HG02981 (cell line): Measurements from ENCODE around the gene ASB1.

ENCODE experiments used
- ATAC-seq: cut with Tn5 transposase; IDR thresholded peaks from one replicate; pipeline ENCODE4 v1.9.1; 2021; ENCODE audit warnings: mild to moderate bottlenecking, moderate library complexity; ENCODE audit not compliant: unreplicated experiment

ASB1 gene

DNA sequence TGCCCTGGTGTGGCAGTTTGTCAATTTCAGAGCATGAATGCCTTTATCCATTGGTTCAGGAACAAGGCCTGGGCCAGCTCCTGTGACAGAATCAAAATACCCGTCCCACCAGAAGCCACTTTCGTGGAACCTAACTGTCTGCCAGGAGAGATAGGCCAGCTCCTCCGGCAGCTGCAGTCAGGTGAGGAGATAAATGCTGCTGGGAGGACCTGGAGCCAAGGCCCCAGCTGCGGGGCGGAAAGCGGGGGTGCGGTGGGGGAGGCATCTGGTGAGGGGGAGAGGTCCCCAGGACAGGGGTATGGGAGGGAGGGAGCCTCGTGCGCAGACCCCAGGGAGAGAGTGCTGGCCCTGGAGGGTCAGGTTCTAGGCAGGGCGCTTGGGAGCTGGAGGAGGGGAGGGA lies 4.4 kb upstream of the ASB1 start:
- no peak for ATAC-seq

GRCh38 chr2:238422940-238423339 lies 3.8 kb upstream of the ASB1 start:
- no peak for ATAC-seq

- ATAC-seq = no peak
Observed at GRCh38 chr2:238423561-238424312, 3.0 kb upstream of the ASB1 start.

DNA sequence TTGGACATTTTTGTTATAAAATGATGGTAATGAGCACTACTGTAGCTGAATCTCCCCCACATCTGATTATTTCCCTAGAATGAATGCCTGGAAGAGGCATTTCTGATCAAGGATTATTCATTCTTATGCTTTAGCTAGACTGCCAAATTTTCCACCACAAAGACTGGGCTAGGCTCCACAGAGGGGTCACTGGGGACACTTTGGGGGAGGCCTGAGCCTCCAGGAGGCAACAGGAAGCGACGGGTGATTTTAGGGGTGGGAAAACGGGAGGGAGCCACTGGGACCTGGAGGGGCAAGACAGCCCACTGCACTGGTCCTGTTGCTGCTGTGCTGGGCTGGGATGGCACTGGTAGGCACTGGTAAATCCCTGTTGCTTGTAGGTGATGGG lies 2.4 kb upstream of the ASB1 start:
- no peak for ATAC-seq

GRCh38 chr2:238425505-238425978 lies 1.2 kb upstream of the ASB1 start:
- no peak for ATAC-seq

- peak; percentile 5 for ATAC-seq
Observed at GRCh38 chr2:238425979-238426567, 654 bp upstream of the ASB1 start.

DNA sequence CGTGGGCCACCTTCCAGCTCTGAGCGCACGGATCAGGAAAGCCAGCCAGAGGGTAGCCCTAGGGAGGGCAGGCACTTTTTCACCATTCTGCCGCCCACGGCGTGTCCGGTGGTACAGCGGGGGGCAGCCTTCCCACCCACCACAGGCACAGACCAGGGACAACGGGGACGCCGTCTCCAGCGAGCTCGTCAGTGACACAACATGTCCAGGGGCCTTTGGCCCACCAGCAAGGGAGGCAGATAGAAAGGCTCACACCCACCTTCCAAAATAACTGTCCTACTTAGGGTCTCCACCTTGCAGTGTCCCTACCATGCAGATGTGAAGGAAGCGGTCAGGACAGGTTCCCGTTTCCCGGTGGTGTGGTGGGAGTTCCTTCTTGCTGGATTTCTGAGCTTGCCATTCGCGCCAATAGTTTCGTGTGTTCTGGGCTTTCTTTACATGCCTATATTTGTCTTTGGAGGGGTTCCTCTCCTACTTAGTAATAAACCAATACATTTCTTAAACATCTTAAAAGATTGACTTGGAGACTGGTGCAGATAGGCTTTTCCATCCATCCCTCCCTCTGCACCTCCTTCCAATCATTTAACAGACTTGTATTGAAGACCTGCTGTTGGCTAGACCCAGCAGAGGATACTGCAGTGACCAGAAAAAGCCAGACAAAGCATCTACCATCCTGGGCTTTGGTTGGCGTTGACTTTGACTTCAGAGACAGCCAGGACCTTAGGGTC lies 872 bp downstream of the ASB1 start:
- ATAC-seq = peak; percentile 1

- no peak for ATAC-seq
Observed at GRCh38 chr2:238428866-238429265, 2.1 kb downstream of the ASB1 start.

GRCh38 chr2:238430781-238431180 lies 4.1 kb downstream of the ASB1 start:
- no peak for ATAC-seq

- no peak for ATAC-seq
Observed at GRCh38 chr2:238431456-238431855, 4.7 kb downstream of the ASB1 start.

DNA sequence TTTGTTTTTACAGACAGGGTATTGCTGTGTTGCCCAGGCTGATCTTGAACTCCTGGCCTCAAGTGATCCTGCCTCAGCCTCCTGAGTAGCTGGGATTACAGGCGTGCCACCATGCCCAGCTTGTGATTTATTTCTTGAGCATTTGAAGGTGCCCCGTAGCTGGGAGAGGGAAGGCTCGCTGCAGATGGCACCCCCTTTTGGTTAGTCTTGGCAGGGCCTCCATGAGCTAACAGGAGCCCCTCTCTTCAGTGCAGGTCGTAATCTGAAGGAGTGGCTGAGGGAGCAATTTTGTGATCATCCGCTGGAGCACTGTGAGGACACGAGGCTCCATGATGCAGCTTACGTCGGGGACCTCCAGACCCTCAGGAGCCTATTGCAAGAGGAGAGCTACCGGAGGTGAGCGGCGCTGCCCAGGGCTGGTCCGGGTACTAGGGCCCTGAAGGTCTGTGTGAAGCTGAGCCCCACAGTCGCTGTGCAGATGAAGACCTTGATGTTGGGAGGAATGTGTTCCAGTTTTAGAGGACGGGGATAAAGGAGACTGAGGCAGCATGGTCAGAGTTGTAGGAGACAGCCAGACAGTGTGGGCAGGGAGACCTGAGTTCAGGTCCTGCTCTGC lies 6.7 kb downstream of the ASB1 start:
- ATAC-seq = no peak

GRCh38 chr2:238433941-238434845 lies 7.5 kb downstream of the ASB1 start:
- ATAC-seq = no peak

DNA sequence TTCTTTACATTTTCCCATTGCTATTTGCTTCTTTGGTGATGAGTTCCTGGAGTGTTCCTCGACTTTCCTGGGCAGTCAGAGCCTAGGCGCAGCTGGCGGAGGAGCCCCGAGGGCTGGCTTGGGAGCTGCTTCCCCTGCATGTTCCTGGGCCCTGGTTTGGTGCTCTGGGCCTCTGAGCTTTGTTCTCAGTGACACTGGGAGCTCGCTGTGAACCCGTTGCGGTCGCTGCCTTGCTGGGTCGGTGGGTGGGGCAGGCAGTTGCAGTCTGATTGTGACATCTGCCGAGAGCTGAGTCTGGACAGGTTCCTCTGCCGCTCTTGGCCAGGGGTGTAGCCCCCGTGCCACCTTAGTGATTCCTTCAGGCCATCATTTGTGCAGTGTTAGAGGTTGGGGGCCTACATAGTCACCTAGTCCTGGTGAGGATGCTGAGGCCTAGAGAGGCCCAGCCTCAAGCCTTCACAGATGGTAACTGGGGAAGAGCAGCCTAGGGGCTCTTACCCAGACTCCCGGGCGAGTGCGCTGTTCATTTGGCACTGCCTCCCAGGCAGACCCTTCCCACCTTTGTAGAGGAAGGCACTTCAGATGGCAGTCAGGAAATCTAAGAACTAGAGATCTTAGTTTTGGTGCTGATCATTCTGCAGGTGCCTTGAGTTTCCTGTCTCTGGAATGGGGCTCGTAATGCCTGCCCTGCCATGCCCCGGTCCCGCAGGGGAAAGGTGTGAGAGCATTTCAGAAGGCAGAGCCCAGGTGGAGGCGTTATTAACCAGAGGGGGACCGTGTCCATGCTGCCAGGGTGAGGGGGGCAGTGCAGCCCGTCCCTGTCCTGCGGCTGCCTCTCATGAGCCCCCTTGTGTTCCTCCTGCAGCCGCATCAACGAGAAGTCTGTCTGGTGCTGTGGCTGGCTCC lies 8.4 kb downstream of the ASB1 start:
- no peak for ATAC-seq

GRCh38 chr2:238435752-238436096 lies 9.0 kb downstream of the ASB1 start:
- no peak for ATAC-seq

- ATAC-seq = no peak
Observed at GRCh38 chr2:238438856-238439849, 12.4 kb downstream of the ASB1 start.

GRCh38 chr2:238439917-238440316 lies 13.2 kb downstream of the ASB1 start:
- ATAC-seq = no peak

GRCh38 chr2:238440331-238440730 lies 13.6 kb downstream of the ASB1 start:
- no peak for ATAC-seq

- ATAC-seq = no peak
Observed at GRCh38 chr2:238440767-238441166, 14.0 kb downstream of the ASB1 start.
